Small intestine (tissue), 4 donors: ENCODE measurements around the gene HSD3B7. TPM values are rescaled to one million over a fixed set of nuclear protein-coding genes. Genes with fewer than 3 reads are reported as not detected.

ENCODE experiments used
- polyA plus RNA-seq, 4 donors: library from polyadenylated mRNA; stranded (reverse) in 3 of 4; unstranded in 1 of 4; fragments of 200-250 nt in 3 of 4; fragments of 120-200 nt in 1 of 4; gene quantifications; one replicate each; pipeline versions ENCODE4 v1.2.1 to v1.2.3, GENCODE V29; 2013
- donor health status: healthy with polysubstance abuse.
- donor health status: Bipolar disorder and iron deficiency.
- donor health status: healthy.

HSD3B7 gene
- polyA plus RNA-seq, 4 donors, result 15.9 to 48.9 (median 23.2) TPM

Other genes with a start within 250 kb of the HSD3B7 start
- gene PHKG2, start 236.8 kb upstream of the HSD3B7 start, polyA plus RNA-seq, result 10 to 100 TPM; 31.2 to 46.5 (median 35.7) TPM
- 1 to 10 TPM; 2.4 to 6.5 (median 5.1) TPM for gene CFAP119, start 223.1 kb upstream of the HSD3B7 start, polyA plus RNA-seq
- gene RNF40, start 222.9 kb upstream of the HSD3B7 start, polyA plus RNA-seq, result 10 to 100 TPM; 55.9 to 84.9 (median 58.1) TPM
- 10 to 100 TPM in 1 of 4 donors, 1 to 10 TPM in 3; 3.4 to 17.5 (median 5.8) TPM for gene ZNF629, start 198.0 kb upstream of the HSD3B7 start, polyA plus RNA-seq
- gene BCL7C, start 91.1 kb upstream of the HSD3B7 start, polyA plus RNA-seq, result 10 to 100 TPM; 23.7 to 33.2 (median 30.5) TPM
- 1 to 10 TPM in 2 of 4 donors, not detected in 2; 1.1 to 3.0 TPM for gene CTF1, start 88.6 kb upstream of the HSD3B7 start, polyA plus RNA-seq
- gene FBXL19, start 61.6 kb upstream of the HSD3B7 start, polyA plus RNA-seq, result 10 to 100 TPM in 2 of 4 donors, 1 to 10 TPM in 2; 8.7 to 26.3 (median 13.4) TPM
- gene ORAI3, start 36.1 kb upstream of the HSD3B7 start, polyA plus RNA-seq, result 10 to 100 TPM in 2 of 4 donors, 1 to 10 TPM in 2; 6.2 to 38.1 (median 8.6) TPM
- gene SETD1A, start 27.5 kb upstream of the HSD3B7 start, polyA plus RNA-seq, result 10 to 100 TPM in 2 of 4 donors, 1 to 10 TPM in 2; 6.9 to 11.4 (median 9.0) TPM
- gene STX1B, start 25.4 kb downstream of the HSD3B7 start, polyA plus RNA-seq, result 1 to 10 TPM in 1 of 4 donors, under 1 TPM in 1, not detected in 2; 0.64 to 1.5 TPM
- gene STX4, start 48.4 kb downstream of the HSD3B7 start, polyA plus RNA-seq, result 100 to 1,000 TPM in 2 of 4 donors, 10 to 100 TPM in 2; 64.6 to 115 (median 91.5) TPM
- 10 to 100 TPM in 2 of 4 donors, 1 to 10 TPM in 2; 5.4 to 12.2 (median 10.1) TPM for gene ZNF668, start 89.0 kb downstream of the HSD3B7 start, polyA plus RNA-seq
- 10 to 100 TPM in 2 of 4 donors, 1 to 10 TPM in 2; 3.0 to 14.0 (median 7.3) TPM for gene ZNF646, start 89.2 kb downstream of the HSD3B7 start, polyA plus RNA-seq
- gene PRSS53, start 103.7 kb downstream of the HSD3B7 start, polyA plus RNA-seq, result 1 to 10 TPM; 1.2 to 4.7 (median 1.7) TPM
- gene VKORC1, start 109.6 kb downstream of the HSD3B7 start, polyA plus RNA-seq, result 10 to 100 TPM; 54.4 to 87.8 (median 80.6) TPM
- 10 to 100 TPM; 23.8 to 30.5 (median 27.6) TPM for gene BCKDK, start 123.2 kb downstream of the HSD3B7 start, polyA plus RNA-seq
- gene KAT8, start 132.5 kb downstream of the HSD3B7 start, polyA plus RNA-seq, result 10 to 100 TPM; 43.7 to 57.1 (median 44.0) TPM
- gene PRSS8, start 150.5 kb downstream of the HSD3B7 start, polyA plus RNA-seq, result 100 to 1,000 TPM; 220 to 393 (median 292) TPM
- gene PRSS36, start 164.9 kb downstream of the HSD3B7 start, polyA plus RNA-seq, result 10 to 100 TPM in 2 of 4 donors, 1 to 10 TPM in 2; 2.5 to 19.2 (median 8.1) TPM
- 100 to 1,000 TPM; 147 to 415 (median 209) TPM for gene FUS, start 194.9 kb downstream of the HSD3B7 start, polyA plus RNA-seq
- 100 to 1,000 TPM in 3 of 4 donors, 10 to 100 TPM in 1; 47.1 to 247 (median 170) TPM for gene PYCARD, start 217.6 kb downstream of the HSD3B7 start, polyA plus RNA-seq
- under 1 TPM; under 0.01 to 0.32 (median 0.13) TPM for gene TRIM72, start 228.9 kb downstream of the HSD3B7 start, polyA plus RNA-seq
- under 1 TPM in 1 of 4 donors, not detected in 3; 0.32 TPM for gene PYDC1, start 231.9 kb downstream of the HSD3B7 start, polyA plus RNA-seq